ENCODE results near the gene PID1.

DNA sequence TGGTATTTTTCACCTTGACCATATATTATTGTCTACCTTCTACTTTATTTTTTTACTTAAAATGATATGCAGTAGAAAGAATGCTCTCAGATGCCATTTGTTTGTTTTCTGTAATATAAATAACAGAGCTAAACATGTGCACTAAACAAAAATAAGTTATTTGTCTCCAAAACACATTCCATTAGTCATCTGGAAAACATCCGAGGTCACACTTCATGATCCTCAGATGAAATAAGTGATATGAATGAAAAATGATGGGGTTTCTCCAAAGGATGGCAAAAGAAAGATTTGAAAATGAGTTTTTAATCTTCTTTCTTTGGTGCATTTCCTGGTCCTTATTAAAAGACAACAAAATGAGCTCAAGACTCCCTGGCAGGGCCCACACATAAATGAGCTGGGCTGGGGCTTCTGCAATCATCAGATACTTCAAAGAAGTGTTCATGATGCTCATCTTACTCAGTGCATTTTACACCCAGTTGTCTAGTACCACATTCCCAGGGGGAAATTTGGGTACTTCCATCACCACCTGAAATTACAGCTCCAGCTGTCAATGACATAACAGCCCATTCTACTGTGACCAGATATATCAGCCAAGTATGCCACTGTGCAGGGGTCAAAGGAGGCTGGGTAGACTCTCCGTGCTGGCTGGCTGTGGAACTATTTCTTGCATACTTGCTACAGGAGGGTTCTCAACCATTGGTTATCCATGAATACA is 283.5 kb downstream of the PID1 start:
- TF ChIP-seq CTCF (IDR thresholded peaks at IDR 0.05; ENCODE audit: low read depth, low read length, missing input control) (no peak), RAD21 (IDR thresholded peaks at IDR 0.05) (no peak)
